GM18517 (cell line): ENCODE data around the gene PRR14L.
"Not testable (repeated sequence)": the region's sequence is repeated elsewhere in the genome, so short reads cannot be mapped to it uniquely, and the experiment has no call there.

ENCODE experiments used
- ATAC-seq: cut with Tn5 transposase; IDR thresholded peaks from one replicate; pipeline ENCODE4 v1.9.1; 2021; ENCODE audit warnings: mild to moderate bottlenecking, moderate library complexity; ENCODE audit not compliant: unreplicated experiment

PRR14L gene

GRCh38 chr22:31683181-31684105 lies 66.5 kb downstream of the PRR14L start:
- ATAC-seq = no peak

GRCh38 chr22:31682751-31683150 lies 67.2 kb downstream of the PRR14L start:
- no peak for ATAC-seq

- ATAC-seq = no peak
These were observed 68.3 kb downstream of the PRR14L start for GRCh38 chr22:31681349-31682345.

GRCh38 chr22:31680861-31681341 lies 69.0 kb downstream of the PRR14L start:
- ATAC-seq = no peak

- ATAC-seq = no peak
These were observed 71.2 kb downstream of the PRR14L start for GRCh38 chr22:31678748-31679147.

GRCh38 chr22:31676700-31677099 lies 73.2 kb downstream of the PRR14L start:
- ATAC-seq = peak; percentile 82

GRCh38 chr22:31674219-31674618 lies 75.7 kb downstream of the PRR14L start:
- ATAC-seq = not testable (repeated sequence)

- ATAC-seq = not testable (repeated sequence)
These were observed 81.1 kb downstream of the PRR14L start for GRCh38 chr22:31668849-31669248.

- no peak for ATAC-seq
These were observed 87.3 kb downstream of the PRR14L start for GRCh38 chr22:31662668-31663037.

- ATAC-seq = peak; percentile 88
These were observed 87.9 kb downstream of the PRR14L start, which contains the start of gene PISD for GRCh38 chr22:31661851-31662667. Gene PISD (minus strand): TSS chr22:31662215. CDS start chr22:31662208, 7 bp downstream.

GRCh38 chr22:31660860-31661341 lies 89.0 kb downstream of the PRR14L start:
- ATAC-seq = not testable (repeated sequence)

GRCh38 chr22:31659246-31659645 lies 90.7 kb downstream of the PRR14L start:
- ATAC-seq = no peak

- ATAC-seq = no peak
These were observed 95.5 kb downstream of the PRR14L start for GRCh38 chr22:31654408-31654807.

GRCh38 chr22:31653944-31654343 lies 96.0 kb downstream of the PRR14L start:
- ATAC-seq = no peak

GRCh38 chr22:31652911-31653684 lies 96.8 kb downstream of the PRR14L start:
- no peak for ATAC-seq

- ATAC-seq = no peak
These were observed 97.8 kb downstream of the PRR14L start for GRCh38 chr22:31652088-31652487.

GRCh38 chr22:31651664-31652063 lies 98.3 kb downstream of the PRR14L start:
- no peak for ATAC-seq

GRCh38 chr22:31650391-31650790 lies 99.5 kb downstream of the PRR14L start:
- no peak for ATAC-seq
